Kidney (tissue), 14 donors: ENCODE data around the gene ASGR1. TPM values are rescaled to one million over a fixed set of nuclear protein-coding genes. Genes with fewer than 3 reads are reported as not detected.

Experiments
- DNase-seq, 5 donors: peaks; one replicate each; pipeline ENCODE4 v3.0.0-alpha.2; 2013 to 2020
- FAIRE-seq: peaks from 2 replicates; lab custom pipeline; 2012; peaks lifted over from hg19 to GRCh38; lab: Jason Lieb, UNC
- H3K27ac ChIP-seq, 2 donors: one replicate each; pipeline ENCODE4 v1.7.0; 2013; ENCODE audit warnings: low read depth in 2 of 2, low read length in 2 of 2, inconsistent platforms in 1 of 2
- H3K27me3 ChIP-seq: one replicate; pipeline ENCODE4 v1.7.1; 2013; ENCODE audit warnings: low read length, inconsistent platforms; ENCODE audit not compliant: control insufficient read depth, insufficient read depth
- H3K36me3 ChIP-seq, 3 donors: one replicate each; pipeline versions ENCODE4 v1.7.0 to v1.7.1; 2013; ENCODE audit warnings: low read length in 3 of 3, control low read depth in 1 of 3, inconsistent platforms in 1 of 3; ENCODE audit not compliant: insufficient read depth in 3 of 3, control insufficient read depth in 2 of 3
- H3K4me1 ChIP-seq, 3 donors: one replicate each; pipeline versions ENCODE4 v1.7.0 to v1.7.1; 2013; ENCODE audit warnings: low read length in 3 of 3, inconsistent platforms in 1 of 3, low read depth in 1 of 3; ENCODE audit not compliant: control insufficient read depth in 2 of 3, insufficient read depth in 2 of 3
- H3K4me3 ChIP-seq, 3 donors: one replicate each; pipeline versions ENCODE4 v1.7.0 to v1.8.1; 2013; ENCODE audit warnings: low read length in 3 of 3, control low read depth in 1 of 3, inconsistent platforms in 1 of 3
- H3K9ac ChIP-seq, 3 donors: one replicate each; pipeline versions ENCODE4 v1.7.0 to v1.7.1; 2013; ENCODE audit warnings: low read length in 3 of 3, control low read depth in 1 of 3, inconsistent platforms in 1 of 3
- H3K9me3 ChIP-seq, 3 donors: one replicate each; pipeline versions ENCODE4 v1.7.0 to v1.7.1; 2013; ENCODE audit warnings: low read length in 3 of 3, control low read depth in 1 of 3, inconsistent platforms in 1 of 3; ENCODE audit not compliant: control insufficient read depth in 2 of 3, insufficient read depth in 1 of 3
- intact Hi-C: fragments of 100-400 bp; cut with DNase I; formaldehyde crosslinking; loops from one replicate; pipeline ENCODE4 v1.11.1; 2022
- polyA plus RNA-seq: library from polyadenylated mRNA; stranded (reverse); fragments of 350-450 nt; fragmentation: Illumina TruSeq; extraction: RNeasy Lipid Tissue Mini Kit (QIAGEN cat#74804); gene quantifications from one replicate; pipeline ENCODE4 v1.2.3, GENCODE V29; 2014; ENCODE audit warnings: low read depth, low replicate concordance; ENCODE audit not compliant: insufficient read depth
- total RNA-seq: library from RNA; stranded (reverse); fragmentation: NEBNext Ultra II Directional; extraction: Animal tissue kit (Norgen Biotek cat#: 25700); gene quantifications from one replicate; pipeline ENCODE4 v1.2.1, GENCODE V29; 2021
- TF ChIP-seq, protein P1 (sequence below): IDR thresholded peaks from 3 replicates; pipeline ENCODE4 v1.5.1; 2012; ENCODE audit warnings: mild to moderate bottlenecking, moderate library complexity, borderline replicate concordance; ENCODE audit not compliant: insufficient read depth; ENCODE audit errors: extremely low read depth
- donor health status: control.
- donor health status: control.
- donor health status: control.
- donor health status: control.
- donor health status: control.
- donor health status: DM: yes; HTN: yes; CAD: no.
- donor health status: Normal renal cell carcinoma (clear cell type).

The ASGR1 gene
- total and polyA plus RNA-seq, 2 donors from 2014 or later, result 1.4 to 2.1 TPM

DNA sequence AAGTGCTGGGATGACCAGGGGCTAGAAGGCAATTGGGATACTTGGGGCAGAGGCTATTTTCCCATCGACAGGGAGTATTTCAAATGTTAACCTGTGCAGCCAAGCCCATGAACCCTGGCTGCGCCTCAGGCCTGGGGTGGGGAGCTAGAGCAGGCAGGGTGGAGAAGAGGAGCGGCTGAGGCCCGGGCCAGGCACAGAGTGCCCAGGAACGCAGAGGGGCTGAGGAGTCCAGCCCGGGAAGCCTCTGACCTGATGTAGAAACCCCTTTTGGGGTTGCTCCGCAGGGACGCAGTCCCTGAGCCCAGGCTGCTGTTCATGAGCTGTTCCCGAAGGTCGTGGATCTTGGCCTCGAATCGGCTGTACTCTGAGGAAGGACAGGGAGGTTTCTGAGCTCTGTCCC lies 16.8 kb upstream of the ASGR1 start:
- DNase-seq (no peak), FAIRE-seq (no peak)
- no peaks in the 10 kb centered on the region for H3K9me3 ChIP-seq
- no peak overlapping the region for H3K9ac ChIP-seq
- H3K27ac ChIP-seq, result no peak overlapping the region
- TF ChIP-seq, protein P1, sequence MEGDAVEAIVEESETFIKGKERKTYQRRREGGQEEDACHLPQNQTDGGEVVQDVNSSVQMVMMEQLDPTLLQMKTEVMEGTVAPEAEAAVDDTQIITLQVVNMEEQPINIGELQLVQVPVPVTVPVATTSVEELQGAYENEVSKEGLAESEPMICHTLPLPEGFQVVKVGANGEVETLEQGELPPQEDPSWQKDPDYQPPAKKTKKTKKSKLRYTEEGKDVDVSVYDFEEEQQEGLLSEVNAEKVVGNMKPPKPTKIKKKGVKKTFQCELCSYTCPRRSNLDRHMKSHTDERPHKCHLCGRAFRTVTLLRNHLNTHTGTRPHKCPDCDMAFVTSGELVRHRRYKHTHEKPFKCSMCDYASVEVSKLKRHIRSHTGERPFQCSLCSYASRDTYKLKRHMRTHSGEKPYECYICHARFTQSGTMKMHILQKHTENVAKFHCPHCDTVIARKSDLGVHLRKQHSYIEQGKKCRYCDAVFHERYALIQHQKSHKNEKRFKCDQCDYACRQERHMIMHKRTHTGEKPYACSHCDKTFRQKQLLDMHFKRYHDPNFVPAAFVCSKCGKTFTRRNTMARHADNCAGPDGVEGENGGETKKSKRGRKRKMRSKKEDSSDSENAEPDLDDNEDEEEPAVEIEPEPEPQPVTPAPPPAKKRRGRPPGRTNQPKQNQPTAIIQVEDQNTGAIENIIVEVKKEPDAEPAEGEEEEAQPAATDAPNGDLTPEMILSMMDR, result no peak
- intact Hi-C loops, result no loop called here
- H3K27me3 ChIP-seq, result no peaks in the 10 kb centered on the region
- H3K4me3 ChIP-seq, result no peak overlapping the region
- no peaks in the 10 kb centered on the region for H3K4me1 ChIP-seq
- peaks cover 0 to 12% (median 0%) of the 10 kb centered on the region in 3 donors for H3K36me3 ChIP-seq

DNA sequence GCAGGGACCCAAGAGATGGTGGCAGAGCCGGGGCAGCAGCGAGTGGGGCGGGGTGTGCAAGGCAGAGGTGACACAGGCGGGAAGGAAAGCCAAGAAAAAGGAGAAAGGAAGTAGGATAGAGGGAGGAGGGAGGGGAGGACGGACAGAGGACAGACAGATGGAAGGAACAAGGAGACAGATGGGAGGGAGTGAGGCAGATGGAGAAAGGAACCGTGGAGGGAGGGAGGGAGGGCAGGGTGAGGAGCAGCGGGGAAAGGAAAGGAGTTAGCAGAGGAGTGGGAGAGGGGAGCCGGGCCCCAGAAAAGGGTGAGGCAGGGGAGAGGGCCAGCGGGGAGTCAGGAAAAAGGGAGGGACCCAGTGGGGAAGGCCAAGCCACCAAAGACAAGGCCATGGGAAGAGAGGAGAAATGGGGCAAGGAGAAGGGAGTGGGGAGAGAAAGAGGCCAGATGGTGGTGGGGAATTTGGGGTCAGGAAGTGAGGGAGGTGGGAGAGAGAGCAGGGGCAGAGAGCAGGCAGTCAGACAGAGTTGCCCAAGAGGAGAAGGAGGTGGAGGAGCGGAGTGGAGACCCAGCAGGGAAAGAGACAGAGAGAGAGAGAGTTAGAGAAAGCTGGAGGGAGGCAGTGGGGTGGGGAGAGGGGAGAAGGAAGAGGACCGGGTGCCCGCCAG lies 13.2 kb upstream of the ASGR1 start:
- no peaks in the 10 kb centered on the region for H3K9me3 ChIP-seq
- H3K9ac ChIP-seq, result no peak overlapping the region
- intact Hi-C loops, result no loop called here
- no peak for FAIRE-seq
- no peak overlapping the region for H3K4me3 ChIP-seq
- H3K27ac ChIP-seq, result no peak overlapping the region
- DNase-seq, result no peak
- TF ChIP-seq, protein P1, result no peak
- peaks cover 0 to 12% (median 0%) of the 10 kb centered on the region in 3 donors for H3K36me3 ChIP-seq
- no peaks in the 10 kb centered on the region for H3K4me1 ChIP-seq
- no peaks in the 10 kb centered on the region for H3K27me3 ChIP-seq

DNA sequence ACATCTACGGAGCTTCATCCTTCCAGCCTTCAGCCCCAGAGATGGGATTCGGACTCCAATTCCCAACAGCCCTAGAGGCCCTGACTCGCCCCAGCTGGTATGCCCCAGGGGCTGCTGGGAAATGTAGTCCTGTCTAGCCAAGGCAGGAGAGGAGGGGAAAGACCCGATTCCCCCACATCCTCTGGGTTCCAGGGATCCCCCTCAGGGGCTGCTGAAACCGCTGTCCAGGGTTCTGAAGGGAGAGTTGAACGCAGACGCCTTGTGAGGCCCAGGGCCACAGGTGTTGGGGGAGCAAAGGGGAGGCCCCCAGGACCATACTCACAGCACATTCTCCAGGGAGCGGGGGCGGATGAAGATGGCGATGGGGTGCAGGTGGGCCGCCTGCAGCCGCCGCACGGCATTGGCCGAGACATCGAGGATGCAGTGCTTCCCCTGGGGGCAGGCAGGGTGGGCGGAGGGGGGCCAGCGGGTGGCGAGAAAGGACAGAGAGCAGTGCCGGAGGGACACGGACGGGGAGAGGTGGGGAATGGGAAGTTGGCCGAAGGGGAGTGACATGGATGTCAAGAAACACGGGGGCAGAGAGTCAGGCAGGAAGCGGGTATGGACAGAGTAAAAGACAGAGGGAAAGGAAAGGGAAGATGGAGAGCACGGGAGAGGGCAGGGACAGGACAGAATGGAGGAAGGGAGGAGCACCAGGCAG lies 12.6 kb upstream of the ASGR1 start:
- FAIRE-seq (no peak), DNase-seq (peak in 4 of 5 donors; percentile 58 to 78 (median 72))
- intact Hi-C loops, result no loop called here
- Histone ChIP-seq H3K4me3 (no peak overlapping the region), H3K36me3 (peaks cover 0 to 8% (median 0%) of the 10 kb centered on the region in 3 donors), H3K4me1 (no peaks in the 10 kb centered on the region), H3K27ac (no peak overlapping the region), H3K27me3 (no peaks in the 10 kb centered on the region), H3K9ac (no peak overlapping the region), H3K9me3 (no peaks in the 10 kb centered on the region)
- TF ChIP-seq, protein P1, result no peak
